Measurements from ENCODE around the gene PDE2A.

DNA sequence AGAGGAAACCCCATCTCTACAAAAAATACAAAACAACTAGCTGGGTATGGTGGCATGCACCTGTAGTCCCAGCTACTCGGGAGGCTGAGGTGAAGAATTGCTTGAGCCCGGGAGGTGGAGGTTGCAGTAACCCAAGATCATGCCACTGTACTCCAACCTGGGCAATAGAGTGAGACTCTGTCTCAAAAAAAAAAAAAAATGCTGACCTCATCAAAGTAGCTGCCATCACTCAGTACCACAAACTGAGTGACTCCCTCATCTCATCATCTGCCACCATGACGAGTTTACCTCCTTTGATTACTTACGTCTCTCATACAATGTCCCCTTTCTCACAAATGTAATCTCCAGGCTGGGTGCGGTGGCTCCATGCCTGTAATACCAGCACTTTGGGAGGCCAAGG lies 122.7 kb downstream of the PDE2A start:
- TF ChIP-seq, protein P1, sequence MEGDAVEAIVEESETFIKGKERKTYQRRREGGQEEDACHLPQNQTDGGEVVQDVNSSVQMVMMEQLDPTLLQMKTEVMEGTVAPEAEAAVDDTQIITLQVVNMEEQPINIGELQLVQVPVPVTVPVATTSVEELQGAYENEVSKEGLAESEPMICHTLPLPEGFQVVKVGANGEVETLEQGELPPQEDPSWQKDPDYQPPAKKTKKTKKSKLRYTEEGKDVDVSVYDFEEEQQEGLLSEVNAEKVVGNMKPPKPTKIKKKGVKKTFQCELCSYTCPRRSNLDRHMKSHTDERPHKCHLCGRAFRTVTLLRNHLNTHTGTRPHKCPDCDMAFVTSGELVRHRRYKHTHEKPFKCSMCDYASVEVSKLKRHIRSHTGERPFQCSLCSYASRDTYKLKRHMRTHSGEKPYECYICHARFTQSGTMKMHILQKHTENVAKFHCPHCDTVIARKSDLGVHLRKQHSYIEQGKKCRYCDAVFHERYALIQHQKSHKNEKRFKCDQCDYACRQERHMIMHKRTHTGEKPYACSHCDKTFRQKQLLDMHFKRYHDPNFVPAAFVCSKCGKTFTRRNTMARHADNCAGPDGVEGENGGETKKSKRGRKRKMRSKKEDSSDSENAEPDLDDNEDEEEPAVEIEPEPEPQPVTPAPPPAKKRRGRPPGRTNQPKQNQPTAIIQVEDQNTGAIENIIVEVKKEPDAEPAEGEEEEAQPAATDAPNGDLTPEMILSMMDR (IDR thresholded peaks at IDR 0.05) = no peak
- no peak for TF ChIP-seq POLR2A (IDR thresholded peaks at IDR 0.05)

Data from uterus (tissue), 2 donors.